HG03045 (cell line): ENCODE measurements around the gene ROCK1.
"Not testable (repeated sequence)": the region's sequence is repeated elsewhere in the genome, so short reads cannot be mapped to it uniquely, and the experiment has no call there.

Experiments
- ATAC-seq: cut with Tn5 transposase; IDR thresholded peaks from one replicate; pipeline ENCODE4 v1.9.1; 2021; ENCODE audit warnings: mild to moderate bottlenecking, moderate library complexity; ENCODE audit not compliant: unreplicated experiment

ROCK1 gene

DNA sequence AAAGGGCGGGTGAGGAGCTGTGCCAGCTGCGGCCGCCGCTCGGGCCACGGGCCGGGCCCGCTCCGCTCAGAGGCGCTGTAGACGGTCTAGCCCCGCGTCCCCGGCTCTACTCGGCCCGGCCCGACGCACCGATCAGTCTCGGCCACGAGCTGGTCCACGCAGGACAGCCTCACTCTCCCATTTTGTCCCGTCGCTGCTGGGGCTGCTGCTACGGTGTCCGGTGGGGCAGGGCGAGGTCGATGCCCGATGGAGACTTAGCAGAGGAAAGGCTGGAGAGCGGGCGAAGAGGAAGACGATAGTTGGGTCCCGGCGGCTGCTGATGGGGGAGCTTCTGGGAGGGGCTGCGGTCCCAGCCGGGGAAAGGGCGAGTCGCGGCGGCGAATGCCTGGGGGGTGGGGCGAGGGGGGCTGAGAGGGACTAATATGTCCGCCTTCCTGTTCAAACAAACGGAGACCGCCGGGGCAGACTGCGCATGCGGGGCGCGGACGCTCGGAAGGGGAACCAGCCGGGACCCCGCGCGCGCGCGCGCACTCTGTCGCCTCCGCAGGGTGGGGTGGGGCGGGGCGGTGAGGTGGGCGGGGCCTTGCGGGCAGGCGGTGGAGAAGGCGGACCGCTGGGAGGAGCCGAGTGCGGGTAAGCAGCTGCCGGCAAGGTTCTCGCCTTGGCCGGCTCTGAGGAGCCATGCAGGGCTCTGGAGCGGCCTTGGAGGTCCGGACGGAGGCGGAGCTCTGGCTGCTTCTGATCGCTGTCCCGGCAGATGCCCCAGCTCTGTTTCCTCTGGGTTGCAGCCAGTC, at the start of gene ROCK1:
TSS of gene ROCK1 (minus strand) at position 468 of the 794 bp plus-strand sequence. CDS start 903 bp downstream, outside the sequence.
- peak; percentile 94 for ATAC-seq

DNA sequence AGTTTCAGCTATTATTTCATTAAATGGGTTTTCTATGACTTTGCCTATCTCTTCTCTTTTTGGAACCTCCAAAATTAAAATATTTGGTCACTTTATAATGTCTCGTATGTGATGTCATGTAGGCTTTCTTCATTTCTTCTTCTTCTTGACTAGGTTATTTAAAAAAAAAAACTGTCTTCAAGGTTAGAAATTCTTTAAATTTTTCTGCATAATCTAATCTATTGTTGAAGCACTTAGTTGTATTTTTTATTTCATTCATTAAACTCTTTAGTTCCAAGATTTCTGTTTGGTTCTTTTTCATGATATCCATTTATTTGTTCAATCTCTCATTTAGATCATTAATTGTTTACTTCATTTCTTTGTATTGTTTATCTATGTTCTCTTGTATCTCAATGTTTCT, 43.8 kb upstream of the ROCK1 start:
- ATAC-seq: no peak

DNA sequence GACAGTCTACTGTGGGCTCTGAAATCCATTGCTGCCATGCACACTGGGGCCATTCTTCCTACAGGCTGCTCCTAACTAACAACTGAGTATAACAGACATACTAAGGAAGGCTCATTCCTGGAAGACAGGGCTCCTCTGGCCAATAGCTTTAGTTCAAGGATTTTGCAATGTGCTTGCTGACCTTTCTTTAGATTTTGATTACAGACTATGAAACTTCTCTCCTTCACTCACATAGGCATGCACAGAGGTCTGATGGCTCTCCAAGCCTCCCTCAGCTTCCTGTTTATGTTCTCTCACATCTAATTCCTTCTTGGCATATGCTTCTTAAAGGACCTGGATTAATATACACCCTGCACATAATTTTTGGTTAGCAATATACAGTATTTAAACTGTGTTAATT, 34.4 kb upstream of the ROCK1 start:
- ATAC-seq: no peak

DNA sequence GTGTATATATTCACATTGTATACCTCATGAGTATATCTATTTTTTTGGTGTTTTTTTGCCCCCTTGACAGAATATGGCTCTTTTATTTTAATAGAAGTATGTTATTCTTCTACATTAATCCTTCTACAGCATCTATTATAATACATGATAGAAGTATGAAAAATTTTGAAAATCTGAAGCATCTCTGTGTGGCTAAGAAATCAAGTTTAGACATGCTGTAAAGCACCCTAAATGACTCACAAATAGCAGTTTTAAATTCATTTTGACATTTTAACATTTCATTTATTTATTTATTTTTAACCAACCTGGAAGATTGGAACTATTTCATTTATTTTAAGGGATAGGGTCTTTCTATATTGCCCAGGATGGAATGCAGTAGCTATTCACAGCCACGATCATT, 33.8 kb upstream of the ROCK1 start:
- no peak for ATAC-seq

DNA sequence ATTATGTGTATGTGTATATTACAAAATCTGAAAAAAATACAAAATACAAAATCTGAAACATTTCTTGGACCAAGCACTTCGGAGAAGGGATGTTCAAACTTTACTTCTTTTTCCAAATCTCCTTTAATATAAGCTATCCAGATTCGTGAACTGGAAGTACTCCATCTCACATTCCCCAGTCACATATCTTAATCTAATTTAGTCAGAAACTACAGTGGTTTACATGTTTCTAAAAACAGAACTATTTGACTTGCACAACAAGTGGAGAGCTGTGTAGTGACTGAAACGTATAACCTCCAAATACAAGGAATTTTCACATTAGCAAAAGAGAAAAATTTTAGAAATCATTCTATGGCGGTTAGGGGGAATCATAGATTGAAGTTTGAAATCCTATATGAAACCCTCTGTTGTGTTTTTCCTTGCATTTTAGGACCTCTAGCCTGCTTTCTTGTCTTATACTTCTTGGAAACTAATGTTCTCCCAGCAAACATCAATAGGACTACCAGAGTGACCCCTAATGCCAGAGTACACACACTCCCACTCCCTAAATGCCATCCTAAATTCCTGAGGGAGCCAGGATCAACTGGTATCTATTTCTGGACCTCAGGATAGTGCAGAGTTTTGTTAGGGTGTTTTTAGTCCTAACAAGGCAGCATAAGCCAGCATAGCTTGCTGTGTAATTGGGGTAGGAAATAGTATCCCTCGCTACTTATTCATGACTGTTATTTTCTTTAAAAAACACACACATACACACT, 30.2 kb upstream of the ROCK1 start:
- ATAC-seq: no peak

DNA sequence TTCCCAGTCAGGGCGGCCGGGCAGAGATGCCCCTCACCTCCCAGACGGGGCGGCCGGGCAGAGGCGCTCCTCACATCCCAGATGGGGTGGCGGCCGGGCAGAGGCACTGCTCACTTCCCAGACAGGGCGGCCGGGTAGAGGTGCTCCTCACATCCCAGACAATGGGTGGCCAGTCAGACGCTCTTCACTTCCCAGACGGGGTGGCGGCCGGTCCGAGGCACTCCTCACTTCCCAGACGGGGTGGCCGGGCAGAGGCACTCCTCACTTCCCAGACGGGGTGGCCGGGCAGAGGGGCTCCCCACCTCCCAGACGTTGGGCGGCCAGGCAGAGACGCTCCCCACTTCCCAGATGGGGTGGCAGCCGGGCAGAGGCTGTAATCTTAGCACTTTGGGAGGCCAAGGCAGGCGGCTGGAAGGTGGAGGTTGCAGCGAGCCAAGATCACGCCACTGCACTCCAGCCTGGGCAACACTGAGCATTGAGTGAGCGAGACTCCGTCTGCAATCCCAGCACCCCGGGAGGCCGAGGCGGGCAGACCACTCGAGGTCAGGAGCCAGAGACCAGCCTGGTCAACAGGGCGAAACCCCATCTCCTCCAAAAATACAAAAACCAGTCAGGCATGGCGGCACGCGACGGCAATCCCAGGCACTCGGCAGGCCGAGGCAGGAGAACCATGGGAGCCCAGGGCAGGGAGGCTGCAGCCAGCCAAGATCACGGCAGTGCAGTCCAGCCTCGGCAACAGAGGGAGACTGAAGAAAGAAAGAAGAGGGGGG, 26.3 kb upstream of the ROCK1 start:
- ATAC-seq: not testable (repeated sequence)

DNA sequence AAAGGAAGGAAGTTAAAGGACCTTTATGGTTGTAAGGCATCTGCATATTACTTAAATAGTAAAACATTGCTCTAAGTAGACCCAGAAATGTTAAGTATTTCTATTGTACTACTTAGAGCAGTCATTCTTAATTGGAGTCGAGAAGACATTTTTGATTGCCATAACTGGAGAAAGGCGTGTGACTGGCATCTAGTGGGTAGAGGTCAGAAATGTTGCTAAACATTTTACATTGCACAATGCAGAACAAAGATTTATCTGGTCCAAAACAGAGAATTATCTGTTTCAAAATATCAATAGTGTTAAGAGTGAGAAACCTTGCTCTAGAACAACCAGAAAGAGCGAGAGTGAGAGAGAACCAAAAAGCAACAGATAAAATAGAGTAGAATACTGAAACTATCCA, 23.3 kb upstream of the ROCK1 start:
- no peak for ATAC-seq

DNA sequence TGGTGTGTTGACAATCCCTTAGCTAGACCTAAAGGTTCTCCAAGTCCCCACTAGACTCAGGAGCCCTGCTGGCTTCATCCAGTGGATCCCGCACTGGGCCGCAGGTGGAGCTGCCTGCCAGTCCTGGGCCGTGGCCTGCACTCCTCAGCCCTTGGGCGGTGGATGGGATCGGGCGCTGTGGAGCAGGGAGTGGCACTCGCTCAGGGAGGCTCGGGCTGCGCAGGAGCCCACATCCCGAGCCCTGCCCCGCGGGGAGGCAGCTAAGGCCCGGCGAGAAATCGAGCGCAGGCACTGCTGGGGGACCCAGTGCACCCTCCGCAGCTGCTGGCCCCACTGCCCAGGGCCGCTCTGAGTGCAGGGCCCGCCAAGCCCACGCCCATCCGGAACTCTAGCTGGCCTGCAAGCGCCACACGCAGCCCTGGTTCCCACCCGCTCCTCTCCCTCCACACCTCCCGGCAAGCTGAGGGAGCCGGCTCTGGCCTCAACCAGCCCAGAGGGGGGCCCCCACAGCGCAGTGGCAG, 20.8 kb upstream of the ROCK1 start:
- no peak for ATAC-seq

DNA sequence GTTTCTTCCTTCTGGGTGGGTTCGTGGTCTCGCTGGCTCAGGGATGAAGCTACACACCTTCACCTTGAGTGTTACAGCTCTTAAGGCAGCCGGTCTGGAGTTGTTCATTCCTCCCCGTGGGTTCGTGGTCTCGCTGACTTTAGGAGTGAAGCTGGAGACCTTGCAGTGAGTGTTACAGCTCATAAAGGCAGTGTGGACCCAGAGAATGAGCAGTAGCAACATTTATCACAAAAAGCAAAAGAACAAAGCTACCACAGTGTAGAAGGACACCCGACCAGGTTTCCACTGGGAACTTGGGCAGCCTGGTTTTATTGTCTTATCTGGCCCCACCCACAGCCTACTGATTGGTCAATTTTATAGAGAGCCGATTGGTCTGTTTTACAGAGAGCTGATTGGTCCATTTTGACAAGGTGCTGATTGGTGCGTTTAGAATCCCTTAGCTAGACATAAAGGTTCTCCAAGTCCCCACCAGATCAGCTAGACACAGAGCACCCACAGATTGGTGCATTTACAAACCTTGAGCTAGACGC, 20.1 kb upstream of the ROCK1 start:
- ATAC-seq: no peak

DNA sequence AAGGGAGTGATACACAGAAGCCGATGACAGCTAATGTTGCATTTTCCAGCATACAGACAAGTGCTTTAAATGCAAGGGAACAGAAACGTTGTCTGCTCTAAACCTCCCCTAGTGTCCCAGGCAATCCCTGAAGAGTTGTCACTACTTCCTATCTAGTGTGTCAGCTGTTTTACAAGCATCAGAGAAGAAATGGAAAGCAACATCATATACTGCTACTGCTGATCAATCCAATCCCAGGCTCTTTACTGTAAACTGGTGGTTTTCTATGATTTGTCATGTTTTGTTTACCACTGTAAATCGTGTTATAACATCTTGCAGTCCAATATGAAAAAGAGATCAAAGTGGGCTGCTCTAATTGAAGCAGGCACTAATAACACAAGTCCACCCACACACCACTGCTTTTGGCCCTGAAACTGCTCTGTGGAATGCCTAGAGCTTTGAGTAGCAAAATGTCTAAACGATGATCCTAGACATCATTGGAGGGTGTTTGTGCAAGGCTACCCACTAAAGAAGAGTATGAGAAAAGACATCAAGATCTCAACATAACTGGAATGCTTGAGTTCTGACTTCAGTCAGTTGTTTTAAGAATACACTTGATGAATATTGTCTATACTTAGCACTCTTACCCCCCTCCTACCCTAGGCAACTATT, 18.1 kb upstream of the ROCK1 start:
- ATAC-seq: no peak

DNA sequence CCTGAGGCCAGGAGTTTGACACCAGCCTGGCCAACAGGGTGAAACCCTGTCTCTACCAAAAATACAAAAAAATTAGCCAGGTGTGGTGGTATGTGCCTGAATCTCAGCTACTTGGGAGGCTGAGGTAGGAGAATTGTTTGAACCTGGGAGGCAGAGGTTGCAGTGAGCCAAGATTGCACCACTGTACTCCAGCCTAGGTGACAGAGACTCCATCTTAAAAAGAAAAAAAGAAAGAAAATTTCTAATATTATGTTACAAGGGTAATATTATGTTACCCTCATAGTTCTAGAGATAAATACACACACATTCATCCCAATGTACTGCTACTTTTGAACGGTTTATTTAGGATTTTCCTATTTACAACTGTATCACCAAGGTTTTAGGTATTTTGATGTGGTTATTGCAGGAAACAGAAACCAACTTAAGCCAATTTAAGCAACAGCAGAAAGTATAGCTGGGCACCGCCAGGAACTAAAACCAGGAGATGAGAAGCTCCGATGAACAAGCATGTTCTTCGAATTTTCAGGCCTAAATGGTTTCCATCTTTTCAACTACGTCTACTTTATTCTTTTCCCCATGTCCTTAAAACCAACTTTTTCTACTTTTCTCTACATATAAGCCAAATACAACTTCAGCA, 11.8 kb upstream of the ROCK1 start:
- ATAC-seq: no peak

DNA sequence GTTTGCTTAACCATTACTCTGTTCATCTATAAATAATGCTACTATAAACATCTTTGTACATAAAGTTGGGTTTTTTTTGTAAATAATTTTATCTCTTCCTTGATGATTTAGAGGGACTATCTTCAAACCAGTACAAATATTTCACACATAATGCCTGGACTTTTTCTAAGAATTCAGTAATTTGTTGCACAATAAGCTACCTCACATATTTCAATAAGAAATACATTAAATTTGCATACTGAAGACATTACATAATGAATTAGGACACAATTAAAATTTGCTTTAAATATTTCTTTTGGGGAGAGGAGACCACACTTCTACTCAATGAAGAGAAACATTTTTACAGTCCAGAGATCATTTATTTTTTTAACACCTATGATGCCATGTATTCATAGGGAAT, 7.2 kb upstream of the ROCK1 start:
- ATAC-seq: no peak

DNA sequence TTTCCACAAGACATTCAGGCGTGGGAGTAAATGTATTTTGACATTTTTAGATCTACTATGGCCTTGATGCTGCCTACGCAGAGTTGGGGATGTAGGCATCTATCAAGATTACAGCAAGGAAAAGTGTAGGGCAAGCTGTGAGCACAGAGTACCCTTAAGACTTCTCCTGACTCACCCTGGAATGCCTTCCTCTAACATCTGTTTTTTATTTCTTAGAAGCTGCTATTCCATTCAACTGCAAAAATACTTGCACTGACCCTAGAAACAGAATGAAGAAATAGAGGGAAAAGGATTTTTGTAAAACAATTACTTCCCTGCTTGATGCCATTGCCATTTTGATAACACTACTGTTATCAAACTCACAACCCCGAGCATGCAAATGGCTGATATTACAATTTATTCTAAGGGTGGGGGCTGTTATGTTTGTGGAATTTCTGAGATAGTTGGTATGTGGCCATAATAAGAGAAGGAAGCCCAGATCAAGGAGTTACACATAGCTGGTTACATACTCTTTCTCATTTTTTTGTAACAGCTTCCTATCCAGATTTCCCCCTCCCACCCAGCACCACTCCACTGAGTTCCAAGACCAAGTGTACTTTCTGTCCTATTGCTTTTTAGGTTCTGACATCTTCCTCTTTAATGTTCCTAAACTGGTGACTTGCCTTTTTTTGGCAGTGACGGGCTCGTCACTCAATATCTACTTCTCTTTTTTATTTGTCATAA, 6.0 kb upstream of the ROCK1 start:
- ATAC-seq: no peak

DNA sequence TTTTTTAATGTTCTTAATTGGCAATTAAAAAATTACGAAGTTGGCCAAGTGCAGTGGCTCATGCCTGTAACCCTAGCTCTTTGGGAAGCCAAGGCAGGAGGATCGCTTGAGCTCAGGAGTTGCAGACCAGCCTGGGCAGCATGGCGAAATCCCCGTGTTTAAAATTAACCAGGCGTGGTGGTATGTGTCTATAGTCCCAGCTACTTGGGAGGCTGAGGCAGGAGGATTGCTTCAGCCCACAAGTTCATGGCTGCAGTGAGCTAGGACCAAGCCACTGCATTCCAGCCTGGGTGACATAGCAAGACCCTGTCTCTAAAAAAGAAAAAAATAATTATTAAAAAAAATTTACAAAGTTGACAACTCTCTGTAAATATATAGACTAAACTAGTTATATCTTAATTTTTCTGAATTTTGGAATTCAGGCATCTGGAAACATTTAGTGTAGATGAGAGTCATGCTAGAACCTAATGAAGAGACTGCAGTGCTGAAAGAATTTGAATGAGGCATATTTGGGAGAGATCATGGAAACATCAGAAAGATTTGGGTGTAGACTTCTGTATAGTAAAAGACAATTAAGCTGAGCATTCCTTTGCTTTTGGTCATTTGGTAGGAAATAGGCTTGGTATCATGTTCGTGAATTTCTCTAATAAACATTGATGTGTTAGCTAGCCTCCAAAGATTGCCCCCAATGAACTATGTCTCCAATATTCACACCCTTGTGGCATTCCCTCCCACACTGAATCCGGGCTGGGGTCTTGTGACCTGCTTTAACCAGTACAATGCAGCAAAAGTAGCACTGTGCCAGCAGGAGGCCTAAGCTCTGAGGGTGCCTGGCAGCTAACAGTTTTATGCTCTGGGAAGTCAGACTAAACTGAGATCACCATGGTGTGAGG, 4.2 kb upstream of the ROCK1 start:
- no peak for ATAC-seq

DNA sequence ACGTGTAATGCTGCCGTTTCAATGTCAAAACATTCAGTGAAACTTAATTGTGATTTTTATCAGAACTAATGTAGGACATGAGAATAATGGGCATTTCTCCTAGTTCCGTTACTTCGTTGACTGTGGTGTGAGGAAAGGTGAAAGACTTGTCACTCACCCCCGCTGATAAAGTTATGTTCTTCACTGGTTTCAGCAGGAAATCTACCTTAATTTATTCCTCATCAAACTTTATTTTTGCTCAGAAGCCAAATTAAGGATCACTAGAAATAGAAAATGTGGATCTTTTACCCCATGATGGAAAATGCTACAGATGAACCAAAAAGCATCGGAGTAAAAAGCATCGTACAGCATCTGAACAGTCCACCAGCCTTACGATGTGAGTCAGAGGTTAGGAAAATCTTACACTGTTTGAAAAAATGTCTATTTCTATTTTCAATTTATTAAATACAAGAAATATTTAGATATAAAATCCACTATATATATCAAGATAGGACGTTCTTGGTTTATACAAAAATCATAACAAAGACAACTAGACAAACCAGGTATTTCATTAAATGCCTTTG, 1.0 kb upstream of the ROCK1 start:
- ATAC-seq: no peak

DNA sequence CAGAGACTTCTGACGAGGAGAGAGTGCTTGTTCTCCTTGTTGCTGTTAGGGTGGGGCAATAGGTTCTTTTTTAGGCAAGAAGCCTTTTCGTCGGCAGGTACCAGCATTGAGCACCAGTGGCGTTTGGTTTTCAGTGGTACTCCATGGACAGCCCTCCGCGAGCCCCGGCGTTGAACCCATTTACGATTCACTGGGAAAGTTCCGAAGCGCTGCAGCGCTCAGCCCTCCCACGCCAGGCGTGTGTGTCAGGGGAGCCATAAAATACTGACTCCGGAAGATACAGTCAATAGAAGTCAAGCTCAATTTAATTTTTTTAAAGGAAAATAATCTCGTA, 494 bp upstream of the ROCK1 start:
- ATAC-seq: peak; percentile 33

DNA sequence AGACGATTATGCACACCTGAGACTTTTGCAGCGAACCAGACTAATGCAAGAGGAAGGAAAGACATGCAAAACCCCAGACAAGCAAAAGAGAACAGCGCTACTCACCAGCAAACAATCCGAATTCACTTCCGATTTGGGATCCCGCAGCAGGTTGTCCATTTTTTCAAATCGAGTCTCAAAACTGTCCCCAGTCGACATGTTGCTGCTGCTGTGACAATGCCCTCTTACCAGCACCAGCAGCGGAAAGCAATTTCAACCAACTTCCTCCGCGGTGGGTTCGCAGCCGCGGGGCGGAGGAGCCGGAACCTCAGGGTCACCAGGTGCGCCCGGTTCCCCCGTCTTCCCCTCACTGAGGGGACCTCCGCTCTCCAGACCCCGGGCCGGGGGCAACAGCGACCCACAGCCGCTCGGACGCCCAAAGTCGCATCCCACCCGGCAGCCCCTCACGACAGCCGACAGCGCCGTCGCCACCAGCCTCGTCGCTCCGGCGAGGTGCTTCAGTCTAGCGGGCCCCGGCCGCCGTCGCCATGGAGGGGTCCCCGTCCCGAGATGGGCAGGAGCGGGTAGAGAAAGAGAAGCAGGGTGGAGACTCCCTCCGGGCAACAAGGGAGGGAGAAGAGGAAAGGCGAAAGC, 784 bp downstream of the ROCK1 start:
- ATAC-seq: peak; percentile 29
